ENCODE data around the gene COL15A1.

COL15A1 gene

GRCh38 chr9:98933185-98933584, 10.5 kb upstream of the COL15A1 start:
- H3K4me2 ChIP-seq (ENCODE audit: low read depth, low read length, poor library complexity, severe bottlenecking): no peak overlapping the region
- no peak overlapping the region for H3K9ac ChIP-seq (ENCODE audit: low read depth, low read length, poor library complexity, severe bottlenecking)
- no peaks in the 10 kb centered on the region for H4K20me1 ChIP-seq (ENCODE audit: insufficient read depth, low read length, poor library complexity, severe bottlenecking)
- H3K4me1 ChIP-seq (ENCODE audit: insufficient read depth, low read length, poor library complexity, severe bottlenecking): no peaks in the 10 kb centered on the region
- no peaks in the 10 kb centered on the region for H3K9me3 ChIP-seq (ENCODE audit: insufficient read depth, low read depth, low read length)
- no peaks in the 10 kb centered on the region for H3K36me3 ChIP-seq (ENCODE audit: insufficient read depth, low read length)
- TF ChIP-seq EZH2phosphoT487 (IDR thresholded peaks at IDR 0.05; ENCODE audit: borderline replicate concordance) (no peak), CTCF (conservative IDR thresholded peaks at IDR 0.05; ENCODE audit: low read length) (no peak)
- no peaks in the 10 kb centered on the region for H3F3A ChIP-seq (ENCODE audit: low read depth)
- H3K27me3 ChIP-seq (ENCODE audit: insufficient read depth, low read length, poor library complexity, severe bottlenecking): no peaks in the 10 kb centered on the region
- no peak overlapping the region for H3K4me3 ChIP-seq (ENCODE audit: low read length, poor library complexity, severe bottlenecking)
- no peak overlapping the region for H2AFZ ChIP-seq (ENCODE audit: low read length)
- H3K79me2 ChIP-seq (ENCODE audit: insufficient read depth, low read length): no peaks in the 10 kb centered on the region
- H3K9me2 ChIP-seq (replicated peaks; ENCODE audit: low read depth, low read length): no peaks in the 10 kb centered on the region

- Histone ChIP-seq H3F3A (ENCODE audit: low read depth) (no peaks in the 10 kb centered on the region), H2AFZ (ENCODE audit: low read length) (no peak overlapping the region), H3K9ac (ENCODE audit: low read depth, low read length, poor library complexity, severe bottlenecking) (no peak overlapping the region)
Measured at GRCh38 chr9:98933890-98934289, 9.8 kb upstream of the COL15A1 start.

GRCh38 chr9:98935071-98935505, 8.6 kb upstream of the COL15A1 start:
- no peak overlapping the region for H3K4me2 ChIP-seq (ENCODE audit: low read depth, low read length, poor library complexity, severe bottlenecking)
- H3F3A ChIP-seq (ENCODE audit: low read depth): no peaks in the 10 kb centered on the region
- no peak overlapping the region for H2AFZ ChIP-seq (ENCODE audit: low read length)
- H3K4me3 ChIP-seq (ENCODE audit: low read length, poor library complexity, severe bottlenecking): no peak overlapping the region
- no peaks in the 10 kb centered on the region for H3K9me2 ChIP-seq (replicated peaks; ENCODE audit: low read depth, low read length)
- no peaks in the 10 kb centered on the region for H3K27me3 ChIP-seq (ENCODE audit: insufficient read depth, low read length, poor library complexity, severe bottlenecking)
- H3K9ac ChIP-seq (ENCODE audit: low read depth, low read length, poor library complexity, severe bottlenecking): no peak overlapping the region
- no peaks in the 10 kb centered on the region for H3K9me3 ChIP-seq (ENCODE audit: insufficient read depth, low read depth, low read length)
- H4K20me1 ChIP-seq (ENCODE audit: insufficient read depth, low read length, poor library complexity, severe bottlenecking): no peaks in the 10 kb centered on the region
- H3K4me1 ChIP-seq (ENCODE audit: insufficient read depth, low read length, poor library complexity, severe bottlenecking): no peaks in the 10 kb centered on the region
- TF ChIP-seq EZH2phosphoT487 (IDR thresholded peaks at IDR 0.05; ENCODE audit: borderline replicate concordance) (no peak), CTCF (conservative IDR thresholded peaks at IDR 0.05; ENCODE audit: low read length) (no peak)
- H3K79me2 ChIP-seq (ENCODE audit: insufficient read depth, low read length): no peaks in the 10 kb centered on the region
- no peaks in the 10 kb centered on the region for H3K36me3 ChIP-seq (ENCODE audit: insufficient read depth, low read length)

More at GRCh38 chr9:98933890-98934289, 9.8 kb upstream of the COL15A1 start:
- Histone ChIP-seq H3K9me3 (ENCODE audit: insufficient read depth, low read depth, low read length) (no peaks in the 10 kb centered on the region), H3K27me3 (ENCODE audit: insufficient read depth, low read length, poor library complexity, severe bottlenecking) (no peaks in the 10 kb centered on the region), H3K4me1 (ENCODE audit: insufficient read depth, low read length, poor library complexity, severe bottlenecking) (no peaks in the 10 kb centered on the region), H3K4me3 (ENCODE audit: low read length, poor library complexity, severe bottlenecking) (no peak overlapping the region), H3K4me2 (ENCODE audit: low read depth, low read length, poor library complexity, severe bottlenecking) (no peak overlapping the region), H3K9me2 (replicated peaks; ENCODE audit: low read depth, low read length) (no peaks in the 10 kb centered on the region), H3K79me2 (ENCODE audit: insufficient read depth, low read length) (no peaks in the 10 kb centered on the region), H3K36me3 (ENCODE audit: insufficient read depth, low read length) (no peaks in the 10 kb centered on the region), H4K20me1 (ENCODE audit: insufficient read depth, low read length, poor library complexity, severe bottlenecking) (no peaks in the 10 kb centered on the region)
- no peak for TF ChIP-seq EZH2phosphoT487 (IDR thresholded peaks at IDR 0.05; ENCODE audit: borderline replicate concordance)
- TF ChIP-seq CTCF (conservative IDR thresholded peaks at IDR 0.05; ENCODE audit: low read length): no peak
